KBM-7 (cell line): ENCODE results near the gene CPM.

Experiments
- DNase-seq: peaks from one replicate; pipeline ENCODE4 v3.0.0-alpha.2; 2015
- in situ Hi-C: fragments of 300-500 bp; cut with MboI; formaldehyde crosslinking; loops from 2 replicates; pipeline ENCODE4 v1.14.3; 2020; ENCODE audit warnings: low sequenced_read_pairs, low pct_unique_long_range_greater_than_20kb, mixed read lengths

The CPM gene

GRCh38 chr12:68865399-68866164, 67.4 kb downstream of the CPM start:
- no peak for DNase-seq
- in situ Hi-C loops = loop anchor here (10.0 kb wide), 1 partner anchor 199 kb away; no protein-coding TSS in a partner anchor

- in situ Hi-C loops = loop anchor here (10.0 kb wide), 1 partner anchor 200 kb away; no protein-coding TSS in a partner anchor
- no peak for DNase-seq
These were observed 68.4 kb downstream of the CPM start for GRCh38 chr12:68864604-68865003.

- DNase-seq = peak; percentile 53
- in situ Hi-C loops = loop anchor here (10.0 kb wide), 1 partner anchor 201 kb away; no protein-coding TSS in a partner anchor
These were observed 69.0 kb downstream of the CPM start for GRCh38 chr12:68863886-68864454.

- in situ Hi-C loops = loop anchor here (10.0 kb wide), 1 partner anchor 202 kb away; no protein-coding TSS in a partner anchor
- no peak for DNase-seq
These were observed 69.7 kb downstream of the CPM start for GRCh38 chr12:68863109-68863770.

GRCh38 chr12:68861890-68862289, 71.1 kb downstream of the CPM start:
- peak; percentile 5 for DNase-seq
- in situ Hi-C loops = loop anchor here (10.0 kb wide), 1 partner anchor 203 kb away; no protein-coding TSS in a partner anchor

- in situ Hi-C loops = no loop called here
- DNase-seq = no peak
These were observed 76.5 kb downstream of the CPM start for GRCh38 chr12:68856510-68856909.

- in situ Hi-C loops = no loop called here
These were observed 77.2 kb downstream of the CPM start for GRCh38 chr12:68855771-68856170.

GRCh38 chr12:68855111-68855510, 77.9 kb downstream of the CPM start:
- in situ Hi-C loops = no loop called here
- no peak for DNase-seq

More at GRCh38 chr12:68855771-68856170, 77.2 kb downstream of the CPM start:
- DNase-seq = no peak

GRCh38 chr12:68854554-68854953, 78.4 kb downstream of the CPM start:
- in situ Hi-C loops = no loop called here
- DNase-seq = no peak

GRCh38 chr12:68854078-68854468, 78.9 kb downstream of the CPM start:
- in situ Hi-C loops = no loop called here
- DNase-seq = no peak

GRCh38 chr12:68853396-68854077, 79.4 kb downstream of the CPM start:
- no peak for DNase-seq
- in situ Hi-C loops = no loop called here

GRCh38 chr12:68851592-68852306, 81.2 kb downstream of the CPM start:
- DNase-seq = peak; percentile 3
- in situ Hi-C loops = no loop called here

- in situ Hi-C loops = no loop called here
These were observed 82.6 kb downstream of the CPM start for GRCh38 chr12:68850390-68850789.

GRCh38 chr12:68846811-68847210, 86.2 kb downstream of the CPM start:
- in situ Hi-C loops = no loop called here
- DNase-seq = no peak

More at GRCh38 chr12:68850390-68850789, 82.6 kb downstream of the CPM start:
- DNase-seq = peak; percentile 20

GRCh38 chr12:68844788-68845695, 87.9 kb downstream of the CPM start:
- DNase-seq = peak; percentile 54
- in situ Hi-C loops = no loop called here

- in situ Hi-C loops = no loop called here
- DNase-seq = peak; percentile 58
These were observed 88.6 kb downstream of the CPM start for GRCh38 chr12:68844318-68844745.

GRCh38 chr12:68842784-68843567, 90.0 kb downstream of the CPM start:
- DNase-seq = peak; percentile 39
- in situ Hi-C loops = no loop called here
